Activated naive CD8-positive, alpha-beta T cell treated with anti-CD3 and anti-CD28 coated beads, Interleukin-2, amount 10 ng/mL, durations not matched to agents 7 days and 5 days (primary cell): ENCODE measurements around the gene RIPK3. TPM values are rescaled to one million over a fixed set of nuclear protein-coding genes. Genes with fewer than 3 reads are reported as not detected.
A peak's percentile ranks its signal among the peaks of the same experiment; 100 is the strongest.

Experiments
- ATAC-seq: fragments of 150-1000 bp; cut with Tn5 transposase; one replicate; pipeline ENCODE4 v1.10.0; 2021; ENCODE audit warnings: low read depth, moderate library complexity
- POLR2A ChIA-PET: fragments of 350-600 bp; sonication (Branson Sonifier 250); formaldehyde crosslinking; loops from one replicate; lab custom pipeline; 2021; ENCODE audit warnings: antibody characterized with exemption; lab: Charles Lee
- DNase-seq: peaks from one replicate; pipeline ENCODE4 v3.0.0; 2021
- H3K27ac Mint-ChIP-seq: one replicate; pipeline ENCODE4 v1.8.0; 2022; ENCODE audit warnings: mild to moderate bottlenecking, mixed read lengths
- H3K27me3 Mint-ChIP-seq: one replicate; pipeline ENCODE4 v1.8.0; 2022; ENCODE audit warnings: mild to moderate bottlenecking, moderate library complexity, mixed read lengths
- H3K36me3 Mint-ChIP-seq: one replicate; pipeline ENCODE4 v1.8.0; 2021; ENCODE audit warnings: mild to moderate bottlenecking, mixed read lengths
- H3K4me1 Mint-ChIP-seq: one replicate; pipeline ENCODE4 v1.8.0; 2021; ENCODE audit warnings: mixed read lengths
- H3K4me3 Mint-ChIP-seq: one replicate; pipeline ENCODE4 v1.8.0; 2022; ENCODE audit warnings: mild to moderate bottlenecking, moderate library complexity, mixed read lengths
- H3K9me3 Mint-ChIP-seq: one replicate; pipeline ENCODE4 v1.8.0; 2021; ENCODE audit warnings: mixed read lengths
- total RNA-seq, 2 experiments: library from RNA; stranded (reverse); gene quantifications; one replicate each; pipeline ENCODE4 v1.2.3, GENCODE V29; 2021

Gene RIPK3
- total RNA-seq, 2 experiments from 2014 or later, result 41.1 to 43.7 TPM

DNA sequence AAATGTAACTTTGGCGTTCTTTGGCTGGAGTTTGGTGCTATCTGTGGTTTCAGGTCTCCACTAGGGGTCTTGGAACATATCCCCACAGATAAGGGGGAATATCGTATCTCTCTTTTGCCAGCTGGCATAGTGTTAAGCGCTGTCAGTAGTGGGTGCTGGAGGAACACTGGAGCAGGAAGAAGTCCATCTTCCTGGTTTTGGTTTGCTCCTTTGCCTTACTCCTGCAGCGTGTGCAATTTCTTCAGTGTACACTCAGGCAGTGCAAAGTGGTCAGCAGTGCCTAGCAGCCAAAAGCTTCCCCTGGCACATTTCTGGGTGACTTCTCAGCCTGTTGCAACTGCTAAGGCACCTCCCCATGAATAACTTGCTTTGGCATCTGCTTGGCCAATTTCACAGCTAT is 11.7 kb upstream of the RIPK3 start:
- H3K4me1 Mint-ChIP-seq, result no peaks in the 10 kb centered on the region
- H3K9me3 Mint-ChIP-seq, result no peaks in the 10 kb centered on the region
- no peak overlapping the region for H3K27ac Mint-ChIP-seq
- ATAC-seq (no peak), DNase-seq (no peak)
- POLR2A ChIA-PET, result no interaction called here
- H3K36me3 Mint-ChIP-seq, result no peaks in the 10 kb centered on the region
- peaks cover 58% of the 10 kb centered on the region for H3K27me3 Mint-ChIP-seq
- no peak overlapping the region for H3K4me3 Mint-ChIP-seq

DNA sequence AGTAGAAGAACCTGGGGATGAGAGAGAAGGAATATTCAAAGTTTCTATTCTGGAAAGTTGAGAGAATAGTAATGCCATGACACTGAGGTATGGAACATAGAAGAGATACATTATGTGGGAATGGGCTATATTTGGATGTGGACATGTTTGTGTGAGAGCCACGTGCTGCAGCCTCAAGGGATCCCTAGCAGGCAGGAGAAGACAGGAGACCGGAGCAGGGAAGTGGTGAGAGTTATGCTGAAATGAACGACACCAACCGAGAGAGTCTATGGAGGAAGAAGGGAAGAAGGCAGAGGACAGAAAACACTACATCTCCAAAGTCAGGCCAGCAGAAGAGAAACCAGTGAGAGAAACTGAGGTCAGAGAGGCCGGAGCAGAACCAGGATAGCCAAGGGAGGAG is 10.0 kb upstream of the RIPK3 start:
- POLR2A ChIA-PET, result no interaction called here
- ATAC-seq (no peak), DNase-seq (no peak)
- Mint-ChIP-seq H3K9me3 (no peaks in the 10 kb centered on the region), H3K36me3 (no peaks in the 10 kb centered on the region), H3K4me3 (no peak overlapping the region), H3K27ac (no peak overlapping the region), H3K27me3 (peaks cover 64% of the 10 kb centered on the region), H3K4me1 (no peaks in the 10 kb centered on the region)

GRCh38 chr14:24348186-24348585 is 8.4 kb upstream of the RIPK3 start:
- H3K9me3 Mint-ChIP-seq, result no peaks in the 10 kb centered on the region
- no peaks in the 10 kb centered on the region for H3K36me3 Mint-ChIP-seq
- no peak overlapping the region for H3K4me3 Mint-ChIP-seq
- H3K4me1 Mint-ChIP-seq, result no peaks in the 10 kb centered on the region
- ATAC-seq (no peak), DNase-seq (no peak)
- H3K27ac Mint-ChIP-seq, result no peak overlapping the region
- H3K27me3 Mint-ChIP-seq, result peaks cover 65% of the 10 kb centered on the region
- POLR2A ChIA-PET, result no interaction called here

DNA sequence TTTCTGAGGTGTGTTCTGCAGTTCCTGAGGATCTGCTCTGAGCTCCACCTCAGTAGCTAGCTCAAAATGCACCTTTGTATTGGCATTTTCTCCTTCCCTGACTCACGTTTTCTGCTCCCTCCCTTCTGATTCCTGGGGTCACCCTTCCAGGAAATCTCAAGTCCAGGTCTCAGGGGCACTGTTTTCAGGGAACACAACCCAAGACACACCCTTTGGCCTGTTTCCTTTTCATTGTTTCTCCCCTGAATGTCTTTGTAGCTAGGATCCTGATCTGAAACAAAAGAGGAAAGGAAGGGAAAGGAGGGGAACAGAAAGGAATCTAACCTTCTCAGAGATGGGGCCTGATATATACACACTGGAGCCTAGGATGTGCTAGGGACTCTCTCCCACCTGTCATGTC is 7.3 kb upstream of the RIPK3 start:
- Mint-ChIP-seq H3K27ac (no peak overlapping the region), H3K4me1 (no peaks in the 10 kb centered on the region), H3K4me3 (no peak overlapping the region), H3K36me3 (no peaks in the 10 kb centered on the region), H3K9me3 (no peaks in the 10 kb centered on the region), H3K27me3 (peaks cover 62% of the 10 kb centered on the region)
- DNase-seq, result no peak
- POLR2A ChIA-PET, result interaction anchor here (1.0 kb wide), 1 partner anchor 82 kb away, joined by 3 read pairs; the partner anchor contains the start of genes CBLN3 and KHNYN
- no peak for ATAC-seq

DNA sequence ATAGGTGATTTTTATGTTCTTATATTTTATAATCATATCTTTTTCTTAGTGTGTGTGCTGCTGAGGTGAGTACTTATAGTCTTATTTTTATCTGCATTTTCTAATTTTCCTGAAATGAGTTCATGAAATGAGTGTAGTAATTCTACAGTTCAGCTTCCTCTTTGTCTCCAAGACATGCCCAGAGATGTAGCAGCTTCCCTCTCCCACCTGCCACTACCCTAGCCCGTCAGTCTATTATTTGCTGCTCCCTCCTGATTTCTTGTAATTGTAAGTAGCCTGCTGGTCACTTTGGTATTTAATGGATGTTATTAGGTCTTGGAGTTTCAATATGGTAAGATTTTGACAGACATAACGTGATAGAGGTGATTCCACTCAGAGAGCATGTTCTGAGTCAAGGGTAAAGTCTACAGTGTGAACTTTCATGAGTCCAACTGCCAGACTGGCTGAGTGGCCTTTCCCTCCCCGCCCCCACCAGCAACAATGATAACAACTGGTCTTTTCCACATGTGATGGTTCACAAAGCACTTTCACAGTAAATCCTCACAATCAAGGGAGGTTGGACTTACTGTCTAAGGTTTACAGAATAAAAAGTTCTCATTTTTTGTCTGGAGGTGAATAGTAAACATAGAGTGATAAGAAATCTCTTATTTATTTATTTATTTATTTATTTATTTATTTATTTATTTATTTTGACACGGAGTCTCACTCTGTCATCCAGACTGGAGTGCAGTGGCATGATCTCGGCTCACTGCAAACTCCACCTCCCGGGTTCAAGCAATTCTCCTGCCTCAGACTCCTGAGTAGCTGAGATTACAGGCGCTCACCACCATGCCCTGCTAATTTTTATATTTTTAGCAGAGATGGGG is 4.2 kb upstream of the RIPK3 start:
- H3K4me3 Mint-ChIP-seq, result no peak overlapping the region
- no peaks in the 10 kb centered on the region for H3K36me3 Mint-ChIP-seq
- H3K4me1 Mint-ChIP-seq, result peaks cover 4% of the 10 kb centered on the region
- POLR2A ChIA-PET, result no interaction called here
- H3K27ac Mint-ChIP-seq, result no peak overlapping the region
- H3K9me3 Mint-ChIP-seq, result no peaks in the 10 kb centered on the region
- DNase-seq, result no peak
- no peak for ATAC-seq
- H3K27me3 Mint-ChIP-seq, result peaks cover 38% of the 10 kb centered on the region

DNA sequence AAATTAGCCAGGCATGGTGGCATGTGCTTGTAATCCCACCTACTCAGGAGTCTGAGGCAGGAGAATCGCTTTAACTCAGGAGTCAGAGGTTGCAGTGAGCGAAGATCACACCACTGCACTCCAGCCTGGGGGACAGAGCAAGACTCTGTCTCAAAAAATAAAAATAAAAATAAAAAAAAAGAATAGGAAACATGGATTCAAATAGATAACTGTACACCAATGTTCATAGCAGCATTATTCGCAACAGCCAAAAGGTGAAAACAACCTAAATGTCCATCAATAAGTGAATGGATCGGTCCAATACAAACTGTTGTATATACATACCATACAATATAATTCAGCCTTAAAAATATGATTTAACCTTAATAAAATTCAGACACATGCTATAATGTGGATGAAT is 3.1 kb upstream of the RIPK3 start:
- DNase-seq (no peak), ATAC-seq (no peak)
- H3K4me1 Mint-ChIP-seq, result peaks cover 13% of the 10 kb centered on the region
- POLR2A ChIA-PET, result interaction anchor here (4.2 kb wide), 1 partner anchor 88 kb away, joined by 53 read pairs; the partner anchor contains the start of genes CBLN3 and KHNYN
- peaks cover 7% of the 10 kb centered on the region for H3K36me3 Mint-ChIP-seq
- peaks cover 29% of the 10 kb centered on the region for H3K27me3 Mint-ChIP-seq
- no peaks in the 10 kb centered on the region for H3K9me3 Mint-ChIP-seq
- H3K4me3 Mint-ChIP-seq, result no peak overlapping the region
- H3K27ac Mint-ChIP-seq, result no peak overlapping the region

- Mint-ChIP-seq H3K27me3 (peaks cover 17% of the 10 kb centered on the region), H3K4me3 (peak overlapping the region; percentile 94), H3K27ac (no peak overlapping the region), H3K4me1 (peaks cover 13% of the 10 kb centered on the region), H3K36me3 (peaks cover 9% of the 10 kb centered on the region), H3K9me3 (no peaks in the 10 kb centered on the region)
- ATAC-seq, result no peak
- POLR2A ChIA-PET, result interaction anchor here (1.6 to 4.2 kb wide), 2 partner anchors 90 to 96 kb away, joined by 8 to 53 read pairs; partner anchors contain the start of genes CBLN3 and KHNYN
- DNase-seq, result no peak
Observed at GRCh38 chr14:24340606-24341005, 815 bp upstream of the RIPK3 start.

- H3K9me3 Mint-ChIP-seq, result no peaks in the 10 kb centered on the region
- peak overlapping the region; percentile 94 for H3K4me3 Mint-ChIP-seq
- POLR2A ChIA-PET, result interaction anchor here (1.1 to 4.2 kb wide), 5 partner anchors 12 to 98 kb away, joined by 3 to 53 read pairs (median 4); partner anchors contain the start of genes CBLN3 and KHNYN
- ATAC-seq (no peak), DNase-seq (peak; percentile 23)
- H3K27me3 Mint-ChIP-seq, result peaks cover 26% of the 10 kb centered on the region
- H3K4me1 Mint-ChIP-seq, result peaks cover 21% of the 10 kb centered on the region
- peak overlapping the region; percentile 61 for H3K27ac Mint-ChIP-seq
- H3K36me3 Mint-ChIP-seq, result peaks cover 14% of the 10 kb centered on the region
Observed at GRCh38 chr14:24338843-24339242, 948 bp downstream of the RIPK3 start.

DNA sequence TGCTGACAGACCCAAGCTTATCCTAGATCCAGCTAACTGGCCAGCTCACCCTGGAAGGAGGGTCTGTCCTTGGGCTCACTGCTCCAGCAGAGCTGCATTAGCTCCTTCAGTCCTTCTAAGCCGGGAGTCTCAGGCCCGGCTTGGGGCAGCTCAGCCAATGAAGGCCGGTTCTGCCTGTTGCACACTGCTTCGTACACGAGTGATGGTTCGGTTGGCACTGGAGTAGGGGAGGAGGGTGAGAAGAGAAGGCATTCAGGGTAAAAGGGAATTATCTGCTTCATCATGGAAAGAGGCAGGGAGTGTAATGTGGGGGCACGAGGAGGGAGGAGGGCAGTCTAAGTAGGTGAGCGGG is 2.0 kb downstream of the RIPK3 start:
- ATAC-seq (no peak), DNase-seq (no peak)
- Mint-ChIP-seq H3K27ac (no peak overlapping the region), H3K4me3 (no peak overlapping the region), H3K27me3 (peaks cover 31% of the 10 kb centered on the region), H3K9me3 (no peaks in the 10 kb centered on the region), H3K36me3 (peaks cover 14% of the 10 kb centered on the region), H3K4me1 (peaks cover 24% of the 10 kb centered on the region)
- POLR2A ChIA-PET, result interaction anchor here (0.8 to 3.3 kb wide), 4 partner anchors 39 to 100 kb away, joined by 3 to 27 read pairs (median 3); partner anchors contain the start of genes CBLN3 and KHNYN

- peaks cover 28% of the 10 kb centered on the region for H3K4me1 Mint-ChIP-seq
- H3K27me3 Mint-ChIP-seq, result peaks cover 30% of the 10 kb centered on the region
- H3K36me3 Mint-ChIP-seq, result peaks cover 14% of the 10 kb centered on the region
- POLR2A ChIA-PET, result interaction anchor here (0.8 to 3.3 kb wide), 3 partner anchors 40 to 100 kb away, joined by 3 to 27 read pairs (median 3); partner anchors contain the start of genes CBLN3 and KHNYN
- H3K9me3 Mint-ChIP-seq, result no peaks in the 10 kb centered on the region
- DNase-seq (no peak), ATAC-seq (no peak)
- H3K4me3 Mint-ChIP-seq, result no peak overlapping the region
- H3K27ac Mint-ChIP-seq, result no peak overlapping the region
Observed at GRCh38 chr14:24337144-24337823, 2.5 kb downstream of the RIPK3 start.

DNA sequence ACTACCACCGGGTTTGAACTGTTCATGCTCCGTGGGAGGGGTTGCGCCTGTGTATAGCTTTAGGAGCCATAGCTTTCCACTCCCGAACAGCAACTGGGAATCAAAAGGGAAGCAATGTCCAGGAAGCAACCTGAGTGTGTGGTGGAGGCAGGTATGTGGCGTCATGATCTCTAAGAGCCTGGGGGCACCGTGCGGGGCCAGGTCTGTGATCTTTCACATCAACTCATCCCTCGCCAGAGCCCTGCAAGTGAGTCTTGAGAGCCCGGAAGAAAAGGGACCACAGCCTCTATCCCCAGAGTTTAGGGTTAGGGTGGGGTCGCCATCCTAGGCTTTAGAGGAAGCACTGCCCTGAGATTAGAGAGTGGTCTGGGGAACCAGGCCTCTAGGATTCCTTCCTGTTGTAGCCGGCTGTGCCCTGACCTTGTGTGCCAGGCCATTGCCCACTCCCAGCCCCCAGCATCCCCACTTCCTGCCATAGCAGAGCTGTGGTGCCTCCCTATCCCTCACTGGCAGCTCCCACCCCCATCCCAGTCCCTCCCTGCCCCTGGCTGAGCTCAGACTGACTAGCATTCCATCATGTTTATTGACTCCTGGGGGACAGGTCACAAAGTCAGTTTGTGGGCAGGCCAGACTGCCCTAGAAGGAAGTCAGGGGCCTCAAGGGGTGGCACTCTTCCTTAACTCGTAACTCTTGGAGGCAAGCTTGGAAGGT is 4.2 kb downstream of the RIPK3 start:
- no peak for ATAC-seq
- DNase-seq, result no peak
- no peaks in the 10 kb centered on the region for H3K9me3 Mint-ChIP-seq
- peak overlapping the region; percentile 42 for H3K4me3 Mint-ChIP-seq
- POLR2A ChIA-PET, result interaction anchor here (1.0 to 3.3 kb wide), 5 partner anchors 10 to 100 kb away, joined by 3 to 27 read pairs (median 3); partner anchors contain the start of genes CBLN3, KHNYN and TINF2
- peaks cover 14% of the 10 kb centered on the region for H3K36me3 Mint-ChIP-seq
- H3K27me3 Mint-ChIP-seq, result peaks cover 28% of the 10 kb centered on the region
- H3K27ac Mint-ChIP-seq, result no peak overlapping the region
- H3K4me1 Mint-ChIP-seq, result peaks cover 36% of the 10 kb centered on the region

DNA sequence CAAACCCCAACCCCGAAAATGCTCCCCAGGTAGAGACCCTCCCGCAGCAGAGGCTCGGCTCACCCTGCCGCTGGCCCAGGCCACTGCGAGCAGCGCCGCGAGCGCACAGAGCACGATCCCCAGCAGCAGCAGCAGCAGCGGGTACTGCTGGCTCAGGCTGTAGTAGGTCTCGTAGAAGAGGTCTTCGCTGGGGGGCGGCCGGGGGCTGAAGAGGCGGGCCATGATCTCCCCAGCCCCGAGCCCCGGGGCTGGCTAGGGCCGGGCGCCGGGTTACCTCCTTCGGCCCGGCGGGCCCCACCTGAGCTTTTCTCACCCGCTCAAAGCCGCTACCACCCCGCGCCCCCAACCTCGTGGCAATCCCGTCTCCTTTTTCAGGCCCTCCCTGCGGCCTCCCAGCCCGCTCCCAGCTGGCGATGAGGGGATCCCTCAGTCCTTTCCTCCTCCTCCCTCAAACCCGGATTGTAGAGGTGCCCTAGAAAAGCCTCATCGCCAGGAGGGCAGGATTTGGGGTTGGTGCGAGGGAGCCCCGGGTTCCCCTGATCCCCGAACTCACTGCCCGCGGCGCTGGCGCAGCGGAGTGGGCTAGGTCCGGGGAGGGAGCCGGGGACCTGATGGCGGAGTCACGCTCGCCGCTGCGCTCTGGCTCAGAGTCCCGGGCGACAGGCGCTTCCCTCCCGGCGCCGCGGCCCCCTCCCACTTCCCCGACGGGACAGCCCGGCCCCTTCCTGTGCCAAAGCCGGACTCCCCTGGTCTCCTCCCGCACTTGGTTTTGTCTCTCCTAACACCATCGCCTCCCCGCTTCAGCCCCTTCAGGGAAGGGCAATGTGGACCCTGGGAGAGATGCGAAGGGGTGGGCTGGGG is 5.1 kb downstream of the RIPK3 start, which contains the start of gene ADCY4:
ADCY4 (minus strand) TSS at position 641 of the 861 bp plus-strand sequence; CDS start at position 222, 419 bp downstream.
- Mint-ChIP-seq H3K36me3 (peaks cover 14% of the 10 kb centered on the region), H3K27ac (no peak within 1 kb of the TSS), H3K4me3 (peak within 1 kb of the TSS; percentile 56), H3K9me3 (no peaks in the 10 kb centered on the region), H3K4me1 (peaks cover 39% of the 10 kb centered on the region), H3K27me3 (peaks cover 32% of the 10 kb centered on the region)
- POLR2A ChIA-PET, result interaction anchor here (1.0 to 6.8 kb wide), 6 partner anchors 23 to 95 kb away, joined by 3 to 135 read pairs (median 9); partner anchors contain the start of genes CBLN3, KHNYN, LTB4R and TINF2
- DNase-seq (peak; percentile 58), ATAC-seq (peak; percentile 19)
